AG09319 (cell line): ENCODE results near the gene JAZF1.

Experiments used
- DNase-seq: peaks from one replicate; pipeline ENCODE4 v3.0.0-alpha.2; 2010; ENCODE audit warnings: low read depth; ENCODE audit errors: extremely low read depth
- TF ChIP-seq, protein P1 (sequence below): IDR thresholded peaks from 2 replicates; pipeline ENCODE4 v1.5.1; 2011; ENCODE audit warnings: low read depth, mild to moderate bottlenecking, inconsistent platforms, low read length, moderate library complexity

The JAZF1 gene

GRCh38 chr7:27875832-27876231 lies 304.8 kb downstream of the JAZF1 start:
- no peak for DNase-seq
- TF ChIP-seq, protein P1, sequence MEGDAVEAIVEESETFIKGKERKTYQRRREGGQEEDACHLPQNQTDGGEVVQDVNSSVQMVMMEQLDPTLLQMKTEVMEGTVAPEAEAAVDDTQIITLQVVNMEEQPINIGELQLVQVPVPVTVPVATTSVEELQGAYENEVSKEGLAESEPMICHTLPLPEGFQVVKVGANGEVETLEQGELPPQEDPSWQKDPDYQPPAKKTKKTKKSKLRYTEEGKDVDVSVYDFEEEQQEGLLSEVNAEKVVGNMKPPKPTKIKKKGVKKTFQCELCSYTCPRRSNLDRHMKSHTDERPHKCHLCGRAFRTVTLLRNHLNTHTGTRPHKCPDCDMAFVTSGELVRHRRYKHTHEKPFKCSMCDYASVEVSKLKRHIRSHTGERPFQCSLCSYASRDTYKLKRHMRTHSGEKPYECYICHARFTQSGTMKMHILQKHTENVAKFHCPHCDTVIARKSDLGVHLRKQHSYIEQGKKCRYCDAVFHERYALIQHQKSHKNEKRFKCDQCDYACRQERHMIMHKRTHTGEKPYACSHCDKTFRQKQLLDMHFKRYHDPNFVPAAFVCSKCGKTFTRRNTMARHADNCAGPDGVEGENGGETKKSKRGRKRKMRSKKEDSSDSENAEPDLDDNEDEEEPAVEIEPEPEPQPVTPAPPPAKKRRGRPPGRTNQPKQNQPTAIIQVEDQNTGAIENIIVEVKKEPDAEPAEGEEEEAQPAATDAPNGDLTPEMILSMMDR: no peak

DNA sequence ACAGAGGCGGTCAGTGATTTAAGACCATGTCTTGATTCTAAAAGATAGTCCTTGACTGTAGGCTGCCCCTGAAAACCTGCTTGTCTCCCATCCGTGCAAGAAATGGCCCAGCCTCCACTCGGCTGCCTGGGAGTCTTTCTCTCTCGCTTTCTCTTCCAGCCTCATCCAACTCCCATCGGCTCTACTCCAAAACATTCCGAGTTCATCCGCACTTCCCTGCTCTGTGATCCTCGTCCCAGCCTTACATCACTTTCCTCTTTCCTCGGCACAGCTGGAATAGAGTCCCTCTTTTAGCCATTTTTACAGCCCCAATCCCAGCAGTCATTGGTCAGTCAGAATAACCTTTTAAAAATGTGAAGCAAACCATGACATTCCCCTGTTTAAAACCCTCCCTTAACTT lies 305.5 kb downstream of the JAZF1 start:
- no peak for DNase-seq
- TF ChIP-seq, protein P1: no peak

DNA sequence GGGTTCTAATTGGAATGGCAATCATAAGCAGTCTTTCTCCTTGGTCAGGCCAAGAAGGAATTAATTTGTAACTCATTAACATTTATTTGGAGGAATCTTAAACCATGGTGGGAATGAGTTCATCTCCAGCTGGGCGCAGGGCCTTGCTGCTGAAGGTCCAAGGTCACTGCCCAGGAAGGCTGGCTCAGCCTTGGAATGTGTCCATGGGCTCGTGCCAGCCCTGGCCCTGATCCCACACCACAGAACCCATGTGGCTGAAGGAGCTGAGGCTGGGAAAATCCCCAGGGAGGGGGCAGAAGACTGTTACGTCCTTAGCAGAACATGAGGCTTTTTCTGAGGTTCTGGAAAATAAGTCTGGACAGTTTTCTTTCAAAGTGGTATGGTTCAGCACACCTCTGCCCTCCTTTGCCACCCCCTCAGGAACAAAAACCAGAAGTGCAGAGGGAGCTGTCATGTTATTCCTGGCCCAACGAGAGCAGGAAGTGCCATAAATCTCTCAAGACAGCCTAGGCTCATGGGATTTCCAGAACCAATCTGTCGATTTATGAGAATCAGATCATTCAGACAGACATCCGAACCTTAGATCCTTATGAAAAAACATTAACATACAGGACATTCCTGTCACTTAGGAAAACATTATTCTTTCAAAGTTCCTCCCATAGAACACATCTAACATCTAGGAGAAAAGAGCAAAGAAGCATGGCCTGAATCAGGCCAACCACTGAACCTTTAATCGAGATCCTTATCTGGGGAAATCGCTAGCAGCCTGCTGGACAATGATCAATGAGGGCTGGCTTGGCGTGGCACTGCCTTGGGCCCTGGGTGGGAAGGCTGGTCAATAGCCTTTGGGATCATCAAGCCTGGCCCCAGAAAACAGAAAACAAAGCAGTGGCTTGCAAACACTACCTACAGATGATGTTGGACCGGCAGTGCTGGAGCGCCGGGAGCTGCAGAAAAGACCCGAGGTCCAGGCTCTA lies 306.3 kb downstream of the JAZF1 start:
- TF ChIP-seq, protein P1: no peak

DNA sequence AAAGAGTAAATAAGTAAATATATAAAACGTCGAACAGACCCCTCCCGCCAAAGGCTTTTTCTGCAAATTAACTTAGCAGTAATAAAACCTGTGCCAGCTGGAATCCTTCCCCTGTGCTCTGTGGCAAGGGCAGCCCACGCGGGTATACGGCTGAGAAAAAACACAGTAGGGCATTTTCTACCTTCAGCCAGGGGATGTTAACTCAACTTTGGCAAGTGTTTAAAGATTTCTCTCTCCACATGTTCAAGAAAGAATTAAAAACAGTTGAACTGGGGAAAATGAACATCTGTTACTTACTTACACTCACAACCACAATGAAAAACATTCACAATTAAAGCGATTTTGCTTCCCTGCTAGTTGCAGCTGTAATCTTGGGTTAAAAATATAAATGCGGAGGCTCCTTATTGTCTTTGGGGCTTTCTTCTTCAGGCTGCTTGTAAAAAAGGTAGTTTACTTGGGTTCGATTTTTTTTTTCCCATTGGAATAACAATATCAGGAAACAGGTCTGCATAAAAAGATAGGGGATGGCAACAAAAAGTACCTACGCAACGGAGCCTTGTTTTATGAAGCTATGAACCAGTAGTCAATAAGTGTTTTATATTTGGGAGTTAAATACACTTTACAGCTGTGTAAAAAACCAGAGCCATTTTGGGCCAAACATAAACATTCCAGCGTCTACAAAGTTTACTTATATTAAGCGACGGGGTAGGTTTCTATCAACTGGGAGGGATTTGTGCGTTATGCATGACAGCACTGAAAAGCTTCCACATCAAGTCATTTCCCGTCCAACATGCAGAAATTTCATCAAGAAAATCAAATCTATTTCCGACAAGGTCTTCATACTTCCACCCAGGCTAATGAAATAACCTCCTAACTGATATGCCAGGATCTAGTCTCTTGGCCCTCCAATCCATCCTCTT lies 308.0 kb downstream of the JAZF1 start:
- TF ChIP-seq, protein P1: no peak
- DNase-seq: no peak

More for the DNA sequence above, 306.3 kb downstream of the JAZF1 start:
- DNase-seq: no peak

DNA sequence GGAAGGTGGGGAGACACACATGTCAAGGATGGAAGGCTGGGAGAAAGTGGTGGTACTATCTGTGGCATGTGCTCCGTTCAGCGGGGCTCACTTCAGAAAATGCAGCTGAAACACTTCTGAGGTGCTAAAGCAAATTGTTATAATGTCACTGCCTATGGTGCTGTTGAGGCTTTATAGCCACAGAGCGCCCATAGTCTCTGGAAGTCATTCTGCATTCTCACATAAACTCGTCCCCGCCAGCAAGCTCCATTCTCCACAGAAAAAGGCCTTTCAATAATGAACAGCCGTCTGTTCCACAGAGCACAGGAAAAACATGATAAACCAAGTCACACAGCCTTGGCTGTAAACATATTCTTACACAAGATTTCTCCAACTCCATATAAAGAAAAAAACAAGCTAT lies 308.7 kb downstream of the JAZF1 start:
- DNase-seq: no peak
- TF ChIP-seq, protein P1: no peak

DNA sequence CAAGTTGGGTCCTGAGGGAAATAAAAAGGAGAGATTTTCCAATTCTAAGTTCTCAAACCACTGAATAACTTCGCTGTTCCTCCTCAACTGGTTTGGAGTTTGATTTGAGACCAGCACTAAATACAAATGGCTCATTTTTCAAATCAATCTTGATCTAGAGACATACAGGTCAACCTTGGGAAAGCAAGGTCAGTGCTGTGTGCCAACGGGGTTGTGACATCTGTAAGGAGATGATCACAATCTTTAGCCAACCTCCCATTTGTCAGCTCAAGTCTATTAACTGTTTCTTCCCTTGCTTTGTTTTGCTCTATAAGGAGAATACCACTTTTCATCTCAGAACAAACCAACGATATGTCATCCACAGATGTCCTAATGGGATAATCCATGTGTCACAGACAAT lies 309.5 kb downstream of the JAZF1 start:
- no peak for DNase-seq
- TF ChIP-seq, protein P1: no peak
